GOT3 (cell line): Measurements from ENCODE around the gene ALOX12B.
"Not testable (repeated sequence)": the region's sequence is repeated elsewhere in the genome, so short reads cannot be mapped to it uniquely, and the experiment has no call there.

ENCODE experiments used
- DNase-seq: peaks from one replicate; lab custom pipeline; 2025; ENCODE audit warnings: mixed read lengths; lab: John Stamatoyannopoulos, UW

The ALOX12B gene

DNA sequence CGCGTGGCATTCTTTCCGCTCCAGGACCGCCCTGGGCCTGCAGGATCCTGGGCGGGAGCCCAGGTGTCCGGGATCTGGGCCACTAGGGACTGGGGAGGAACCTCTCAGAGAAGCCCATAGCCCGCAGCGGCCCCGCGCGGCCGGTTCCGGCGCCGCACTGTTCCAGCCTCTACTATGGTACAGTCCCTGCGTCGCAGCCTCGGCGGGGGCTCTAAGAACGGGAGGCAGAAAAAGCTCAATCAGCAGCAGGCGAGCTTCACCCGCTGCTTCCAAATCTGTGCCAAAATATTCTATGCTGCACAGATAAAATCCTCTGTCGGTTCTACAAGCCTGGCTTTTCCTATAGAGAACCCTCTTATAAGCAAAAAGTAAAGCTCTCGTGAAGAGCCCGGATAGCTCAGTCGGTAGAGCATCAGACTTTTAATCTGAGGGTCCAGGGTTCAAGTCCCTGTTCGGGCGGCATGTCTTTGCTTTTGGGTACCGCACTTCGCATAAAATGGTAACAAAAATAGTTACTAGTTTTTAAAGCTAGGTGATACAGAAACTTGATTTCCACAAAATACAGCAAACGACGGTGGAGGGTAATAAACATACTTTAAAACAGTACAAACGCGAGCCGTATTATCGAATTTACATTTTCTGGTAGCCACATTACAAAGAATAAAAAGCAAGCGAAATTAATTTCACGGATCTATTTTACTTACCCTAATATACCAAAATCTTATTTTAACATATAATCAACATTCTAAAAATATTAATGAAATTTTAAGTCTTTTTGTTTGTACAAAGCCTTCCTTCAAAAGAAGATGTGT is 31.5 kb upstream of the ALOX12B start:
- peak; percentile 58 for DNase-seq

DNA sequence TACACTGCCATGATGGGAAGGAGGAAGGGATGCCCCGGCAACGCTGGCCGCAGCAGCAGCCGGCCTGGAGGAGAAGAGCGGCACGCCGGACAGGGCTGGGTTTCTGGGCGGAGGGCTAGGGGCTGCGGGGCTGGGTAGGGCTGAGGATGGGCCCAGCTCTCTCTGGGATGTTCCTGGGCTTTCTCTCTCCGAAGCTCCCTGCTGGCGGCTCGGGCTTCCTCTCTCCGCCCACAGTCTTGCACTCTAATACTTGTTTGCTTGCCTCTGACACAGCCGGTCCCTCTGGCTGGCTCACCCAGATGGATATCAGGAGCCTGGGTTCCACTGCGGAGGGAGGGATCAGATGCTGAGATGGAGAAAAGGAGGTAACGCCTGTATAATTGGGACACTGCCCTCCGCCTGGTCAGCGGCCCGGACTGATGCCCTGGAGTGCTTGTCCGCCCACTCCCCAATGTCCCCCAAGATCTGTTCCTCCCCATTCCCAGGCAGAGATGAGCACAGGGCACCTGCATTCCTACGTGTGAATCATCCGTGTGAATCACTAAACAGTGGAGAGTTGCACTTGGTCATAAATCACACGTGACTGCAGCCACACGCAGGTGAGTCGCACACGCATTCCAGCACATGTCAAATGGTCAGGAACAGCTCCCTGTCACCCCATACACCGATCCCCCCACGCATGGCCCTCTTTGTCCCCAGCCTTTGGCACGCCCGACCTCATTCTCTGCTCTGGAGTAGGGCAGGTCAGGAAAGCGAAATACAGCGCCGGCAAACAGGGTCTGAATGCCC is 30.7 kb upstream of the ALOX12B start, which contains the start of gene ALOXE3:
TSS of gene ALOXE3 (minus strand) at position 535 of the 789 bp plus-strand sequence. CDS start at position 11, 524 bp downstream.
- no peak for DNase-seq

DNA sequence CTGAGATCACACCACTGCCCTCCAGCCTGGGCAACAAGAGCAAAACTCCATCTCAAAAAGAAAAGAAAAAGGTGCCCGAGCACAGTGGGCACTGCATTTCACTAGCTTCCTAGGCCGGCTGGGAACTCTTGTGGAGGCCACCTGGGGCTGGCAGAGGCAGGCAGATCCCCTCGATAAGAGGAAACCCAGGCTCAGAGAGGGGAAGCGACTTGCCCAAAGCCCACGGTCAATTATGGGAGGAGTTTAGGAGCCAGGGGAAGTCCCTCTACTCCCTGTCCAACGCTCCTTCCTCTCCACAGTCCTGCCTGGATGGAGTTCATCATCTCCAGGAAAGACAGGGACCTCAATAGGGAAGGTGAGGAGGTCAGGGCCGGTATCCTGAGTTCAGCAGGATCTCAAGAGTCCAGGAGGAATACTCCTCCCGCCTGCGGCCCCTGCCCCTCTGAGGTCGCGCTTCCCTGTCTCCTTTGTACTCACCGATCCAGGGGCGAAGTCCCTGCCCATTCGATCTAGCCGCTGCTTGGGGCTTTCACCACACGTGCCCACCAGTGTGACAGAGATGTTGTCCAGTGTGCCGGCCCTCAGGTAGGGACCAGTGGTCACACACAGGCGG is 30.0 kb upstream of the ALOX12B start:
- DNase-seq: no peak

DNA sequence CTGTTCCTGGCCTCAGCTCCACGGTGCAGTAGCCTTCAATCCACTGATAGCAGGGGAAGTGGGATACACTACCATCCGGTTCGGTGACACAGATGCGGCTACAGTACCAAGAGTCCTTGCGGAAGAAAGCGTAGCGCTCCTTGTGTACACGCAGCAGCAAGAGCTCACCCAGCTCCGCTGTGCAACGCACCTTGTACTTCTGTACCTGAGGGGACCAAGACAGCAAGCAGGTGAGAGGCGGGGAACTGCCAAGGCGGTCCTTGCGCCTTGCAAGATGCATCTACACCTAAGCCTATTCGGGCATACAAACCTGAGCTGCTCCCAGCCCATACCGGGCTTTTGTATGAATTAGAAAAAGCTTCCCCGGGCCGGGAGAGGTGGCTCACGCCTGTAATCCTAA is 29.3 kb upstream of the ALOX12B start:
- DNase-seq: no peak

DNA sequence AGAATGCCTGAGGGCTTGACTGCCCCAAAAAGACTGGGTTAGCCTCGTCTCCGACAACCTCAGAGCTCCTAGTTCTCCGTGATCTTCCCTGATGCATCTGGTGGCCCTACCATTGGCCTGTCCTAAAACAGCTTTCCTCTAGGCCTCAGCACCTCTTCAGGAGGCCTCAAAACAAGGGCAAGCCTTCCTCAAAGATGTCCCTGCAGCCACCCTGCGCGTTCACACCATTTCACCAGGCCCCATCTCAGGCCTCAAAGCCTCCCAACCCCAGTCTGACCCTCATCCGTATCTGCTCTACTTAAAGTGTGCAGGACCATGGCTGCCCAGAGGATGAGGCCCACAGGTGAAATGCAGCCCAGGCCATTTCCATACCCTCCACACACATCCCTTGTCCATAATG is 23.4 kb upstream of the ALOX12B start:
- no peak for DNase-seq

DNA sequence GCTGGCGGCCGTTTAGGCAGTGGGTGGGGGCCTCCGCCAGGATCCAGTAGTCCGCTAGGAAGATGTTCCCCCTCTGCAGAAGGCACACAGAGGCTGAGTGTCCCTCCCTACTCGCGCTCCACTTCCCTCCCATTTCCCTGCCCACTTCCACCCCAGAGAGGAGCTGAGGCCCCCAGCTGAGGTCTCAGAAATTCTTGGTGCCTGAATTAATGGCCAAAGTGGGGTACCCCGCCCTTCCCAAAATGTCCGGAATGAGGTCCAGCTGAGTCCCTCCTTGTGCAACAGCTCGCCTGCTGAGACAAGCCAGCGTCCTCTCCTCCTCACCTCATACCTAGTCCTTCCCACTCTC is 22.9 kb upstream of the ALOX12B start:
- no peak for DNase-seq

DNA sequence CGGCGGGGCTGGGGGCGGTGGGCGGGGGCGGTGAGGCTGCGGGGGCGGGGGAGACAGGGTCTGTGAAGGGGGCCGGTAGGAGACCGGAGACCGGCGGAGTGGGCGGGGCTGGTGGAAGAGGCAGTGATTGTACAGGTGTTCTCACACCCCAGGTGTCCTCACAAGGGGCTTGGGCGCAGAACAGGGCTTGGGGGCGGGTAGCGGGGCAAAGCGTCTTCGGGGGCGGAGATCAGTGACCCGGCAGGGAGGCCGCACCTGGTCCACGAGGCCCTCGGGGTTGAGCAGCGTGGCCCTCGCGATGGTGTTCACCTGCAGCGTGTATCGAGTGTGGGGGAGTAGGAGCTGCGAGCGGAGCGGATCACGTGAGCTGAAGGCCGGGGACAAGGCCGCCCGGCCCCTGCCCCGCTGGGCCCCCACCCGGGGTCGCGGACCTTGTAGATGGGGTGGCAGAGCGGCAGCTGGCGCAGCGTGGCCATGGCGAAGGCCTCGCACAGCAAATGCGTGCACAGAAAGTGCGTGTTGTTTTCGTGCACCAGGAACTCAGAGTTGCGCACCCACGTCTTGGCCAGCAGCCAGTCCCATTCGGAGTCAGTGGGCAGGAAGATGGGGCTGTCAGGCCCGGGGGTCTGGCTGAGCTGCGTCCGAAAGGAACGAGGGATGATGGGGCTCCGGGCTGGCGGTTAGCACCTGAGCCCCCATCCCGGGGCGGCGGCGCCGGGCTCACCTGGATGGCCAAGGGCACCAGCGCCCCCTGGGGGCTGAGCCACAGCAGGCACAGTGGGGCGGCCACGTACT is 22.3 kb upstream of the ALOX12B start:
- no peak for DNase-seq

DNA sequence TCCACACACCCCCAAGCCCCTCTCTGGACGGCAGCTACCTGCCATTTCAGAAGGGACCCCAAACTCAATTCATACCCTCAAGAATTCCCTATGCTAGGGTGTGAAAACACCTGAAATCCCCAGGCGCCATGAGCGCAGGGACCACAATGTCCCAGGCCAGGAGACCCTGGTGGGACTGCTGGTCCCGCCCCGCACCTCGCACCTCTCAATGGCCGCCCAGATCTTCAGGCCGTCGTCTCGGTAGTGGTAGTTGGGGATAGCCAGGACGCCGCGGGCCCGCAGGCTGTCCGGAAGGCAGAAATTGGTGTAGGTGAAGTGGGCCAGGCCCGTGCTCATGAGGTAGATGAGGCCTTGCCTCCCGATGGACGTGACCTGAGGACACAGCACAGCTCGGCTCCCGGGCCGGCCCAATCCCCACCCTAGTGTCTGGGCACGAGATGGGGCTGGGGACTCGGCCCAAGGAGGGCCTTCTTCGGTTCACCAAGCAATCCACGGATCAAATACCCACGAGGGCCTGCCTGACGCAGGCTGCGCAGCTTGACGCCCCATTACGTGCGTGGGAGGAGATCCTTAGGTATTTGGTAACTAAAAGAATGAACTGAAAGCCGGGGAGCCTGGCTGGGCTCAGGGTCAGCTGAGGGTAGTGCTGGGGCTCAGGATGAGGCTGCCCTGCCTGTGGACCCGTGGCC is 21.6 kb upstream of the ALOX12B start:
- DNase-seq: no peak

DNA sequence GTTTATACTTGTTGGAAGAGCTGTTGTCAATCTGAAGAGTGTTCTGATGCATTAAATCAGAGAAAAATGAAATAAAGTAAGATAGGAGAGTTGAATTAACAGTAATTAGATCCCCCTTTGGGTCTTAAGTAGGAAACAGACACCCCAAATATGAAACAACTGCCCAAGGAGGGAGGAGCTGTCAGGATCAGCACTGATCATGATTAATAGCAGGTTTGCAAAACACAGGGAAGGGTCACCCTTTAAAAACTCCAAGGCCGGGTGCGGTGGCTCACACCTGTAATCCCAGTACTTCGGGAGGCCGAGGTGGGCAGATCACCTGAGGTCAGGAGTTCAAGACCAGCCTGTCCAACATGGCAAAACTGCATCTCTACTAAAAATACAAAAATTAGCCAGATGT is 19.5 kb upstream of the ALOX12B start:
- DNase-seq: not testable (repeated sequence)

DNA sequence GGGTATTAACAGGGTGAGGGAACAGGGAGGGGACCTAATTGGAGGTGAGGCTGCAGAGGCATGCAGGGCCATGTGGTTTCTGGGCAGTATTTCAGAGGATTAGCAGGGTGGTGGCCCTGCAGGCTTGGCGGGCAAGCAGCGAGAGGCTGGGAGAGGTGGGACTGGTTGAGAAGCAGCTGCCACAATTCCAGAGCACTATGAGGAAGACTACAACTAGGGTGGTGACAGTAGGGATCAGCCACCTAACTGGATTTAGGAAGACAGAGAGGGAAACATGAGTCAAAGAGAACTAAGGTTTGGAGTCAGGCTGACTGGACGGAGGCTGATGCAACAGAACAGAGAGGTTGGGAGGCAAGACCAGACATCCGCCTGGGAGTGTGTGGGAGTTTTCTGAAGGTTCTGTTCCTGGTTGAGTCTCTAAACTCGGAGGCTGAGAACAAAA is 18.5 kb upstream of the ALOX12B start:
- DNase-seq: no peak

DNA sequence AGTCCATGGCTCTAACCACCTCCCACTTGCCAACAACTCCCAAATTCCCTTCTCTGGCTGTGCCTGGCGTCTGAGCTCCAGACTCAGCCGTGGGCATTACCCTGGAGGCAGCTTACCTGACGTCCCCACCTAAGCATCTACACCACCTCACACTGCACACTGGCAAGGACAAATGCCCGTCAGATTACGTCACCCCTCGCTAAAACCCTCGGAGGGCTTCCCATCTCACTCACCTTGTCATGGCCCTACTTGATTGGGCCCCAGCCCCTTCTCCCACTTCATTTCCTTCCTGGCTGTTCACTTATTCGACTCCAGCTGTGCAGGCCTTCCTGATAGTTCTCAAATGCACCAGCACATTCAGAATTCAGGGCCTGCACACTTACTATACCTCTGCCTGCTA is 17.4 kb upstream of the ALOX12B start:
- no peak for DNase-seq

DNA sequence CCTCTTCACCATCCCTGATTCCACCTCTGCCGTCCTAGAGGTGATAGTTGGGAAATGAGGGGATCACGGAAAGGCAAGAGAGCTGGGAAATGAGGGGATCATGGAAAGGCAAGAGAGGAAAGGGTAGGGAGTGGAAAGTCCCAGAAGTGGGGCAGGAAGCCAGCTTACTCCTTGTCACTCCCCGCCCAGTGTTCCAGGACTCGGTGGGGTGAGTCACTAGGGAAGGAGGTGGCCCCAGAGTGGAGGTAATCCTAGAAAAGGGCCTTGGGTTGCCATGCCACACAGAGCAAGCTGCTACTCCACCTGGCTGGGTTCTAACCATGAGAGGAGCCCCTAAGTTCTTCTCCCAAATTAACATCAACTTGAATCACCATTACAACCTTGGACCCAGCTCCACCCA is 16.0 kb upstream of the ALOX12B start:
- DNase-seq: no peak

DNA sequence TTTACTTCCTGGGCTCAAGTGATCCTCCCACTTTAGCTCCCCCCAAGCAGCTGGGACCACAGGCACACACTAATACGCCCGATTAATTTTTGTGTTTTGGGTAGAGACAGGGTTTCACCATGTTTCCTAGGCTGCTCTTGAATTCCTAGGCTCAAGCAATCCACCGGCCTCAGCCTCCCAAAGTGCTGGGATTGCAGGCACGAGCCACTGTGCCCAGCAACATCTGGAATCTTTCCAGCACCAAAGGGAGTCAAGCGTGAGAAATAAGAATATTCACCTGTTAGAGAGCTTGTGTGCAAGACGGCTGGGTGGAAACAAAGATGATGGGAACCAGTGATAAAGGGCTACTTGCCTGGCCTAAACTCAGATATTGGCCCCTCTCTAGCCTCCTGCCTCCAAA is 14.2 kb upstream of the ALOX12B start:
- DNase-seq: no peak

DNA sequence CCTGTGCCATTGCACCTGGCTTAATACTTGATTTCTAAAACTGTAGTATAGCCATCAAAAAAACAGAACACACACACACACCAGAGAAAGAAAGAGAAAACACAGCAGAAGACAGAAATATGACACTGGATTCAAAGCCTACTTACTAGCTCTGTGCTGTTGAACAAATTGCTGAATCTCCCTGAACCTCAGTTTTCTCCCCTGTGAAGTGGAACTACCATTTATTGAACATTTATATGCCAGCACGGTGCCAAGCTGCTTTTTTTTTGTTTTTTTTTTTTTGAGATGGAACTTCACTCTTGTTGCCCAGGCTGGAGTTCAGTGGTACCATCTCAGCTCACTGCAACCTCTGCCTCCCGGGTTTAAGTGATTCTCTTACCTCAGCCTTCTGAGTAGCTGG is 13.2 kb upstream of the ALOX12B start:
- DNase-seq: no peak

DNA sequence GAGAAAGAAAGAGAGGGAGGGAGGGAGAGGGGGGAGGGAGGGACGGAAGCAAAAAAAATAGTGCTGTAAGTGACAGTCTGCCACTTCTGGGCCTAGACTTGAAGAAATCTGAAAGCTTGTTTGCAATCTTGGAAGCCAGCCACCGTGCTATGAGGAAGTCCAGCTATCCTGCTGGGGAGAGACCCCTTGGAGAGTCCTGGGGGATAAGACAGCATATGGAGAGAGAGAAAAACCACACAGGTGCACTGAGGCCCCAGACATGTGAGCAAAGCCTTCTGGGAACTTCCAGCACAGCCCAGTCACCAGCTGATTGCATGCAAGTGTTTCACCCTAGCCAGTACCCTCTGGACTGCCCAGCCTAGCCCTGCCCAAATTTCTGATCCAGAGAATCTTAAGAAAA is 12.6 kb upstream of the ALOX12B start:
- DNase-seq: no peak

DNA sequence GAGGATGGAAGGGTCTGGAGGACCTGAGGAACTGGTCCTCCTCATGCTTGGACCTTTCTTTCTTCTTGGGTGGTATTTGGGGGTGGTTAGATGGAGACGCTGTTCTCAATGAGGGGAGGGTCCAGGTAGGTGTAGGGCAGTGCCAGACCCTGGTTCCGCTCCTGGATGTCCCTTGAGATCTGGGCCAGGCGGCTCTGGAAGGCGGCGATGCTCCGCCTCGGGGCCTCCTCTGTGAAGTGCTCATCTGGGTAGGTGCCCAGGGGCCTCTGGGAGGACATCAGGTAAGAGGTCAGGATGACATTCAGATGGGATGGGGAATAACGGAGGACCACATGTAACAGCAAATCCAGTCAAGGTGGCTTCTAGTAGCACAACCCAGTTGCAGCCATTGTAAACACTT is 9.0 kb upstream of the ALOX12B start:
- no peak for DNase-seq

DNA sequence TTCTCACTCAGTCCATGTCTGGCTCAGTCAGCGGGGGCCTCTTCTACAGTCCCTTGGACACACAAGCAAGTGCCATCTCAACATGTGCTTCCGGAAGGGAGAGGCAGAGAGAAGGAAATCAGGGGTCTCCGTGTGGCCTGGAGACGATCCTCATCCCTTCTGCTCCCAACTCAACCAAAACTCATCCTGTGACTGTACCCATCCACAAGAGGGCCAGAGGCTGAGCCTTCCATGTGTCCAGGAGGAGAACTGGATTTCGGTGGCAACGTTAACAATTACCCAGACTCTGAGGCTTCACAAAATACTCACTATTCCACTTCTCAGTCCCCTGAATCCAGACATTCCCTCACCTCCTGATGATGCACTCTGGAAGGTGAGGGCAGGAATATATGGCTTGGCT is 7.8 kb upstream of the ALOX12B start:
- no peak for DNase-seq

DNA sequence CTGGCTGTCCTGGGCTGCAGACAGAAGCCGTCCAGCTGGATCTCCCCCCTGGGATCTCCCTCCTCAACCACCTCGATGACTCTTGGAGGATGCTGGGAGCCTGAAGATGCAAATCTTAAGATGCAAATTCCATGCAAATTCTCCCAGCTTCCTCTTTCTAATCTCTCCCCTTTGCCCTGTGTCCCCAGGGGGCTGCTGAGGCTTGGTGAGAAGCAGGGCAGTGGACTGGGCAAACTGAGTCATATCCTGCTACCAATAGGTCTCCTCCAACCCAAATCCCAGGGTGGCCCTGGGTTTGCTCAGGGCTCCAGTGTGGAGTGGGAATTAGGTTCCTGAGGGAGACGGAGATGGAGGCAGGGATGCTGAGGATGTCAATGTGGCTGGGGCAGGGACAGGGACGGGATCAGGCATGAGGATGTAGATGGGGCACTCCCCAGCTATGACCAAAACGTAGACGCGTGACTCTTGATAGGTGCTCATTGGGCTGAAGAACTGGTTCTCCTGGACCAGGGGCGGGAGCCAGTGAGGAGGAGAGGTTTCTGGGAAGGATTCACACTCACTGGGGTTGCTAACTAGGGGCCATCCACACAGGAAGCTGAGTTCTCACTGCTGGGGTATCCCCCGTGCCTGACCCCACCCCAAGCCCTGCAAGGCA is 3.6 kb upstream of the ALOX12B start:
- DNase-seq: no peak

DNA sequence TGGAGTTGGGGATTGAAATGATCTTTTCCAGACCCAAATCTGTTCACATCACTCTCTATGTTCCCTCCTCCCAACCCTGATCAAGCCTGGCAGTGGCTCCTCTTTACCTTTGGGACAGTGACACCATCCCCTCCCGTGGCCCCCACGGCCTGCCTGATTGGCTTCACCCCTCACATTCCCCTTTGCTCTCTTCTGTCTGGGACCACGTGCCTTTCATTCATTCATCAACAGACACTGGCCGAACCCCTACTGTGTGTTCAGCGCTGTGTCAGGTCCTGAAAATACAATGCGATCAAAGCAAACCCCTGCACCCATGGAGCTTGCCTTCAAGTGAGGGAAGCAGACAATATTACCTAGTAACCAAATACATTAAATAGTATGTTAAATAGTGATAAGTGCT is 2.2 kb upstream of the ALOX12B start:
- DNase-seq: no peak

DNA sequence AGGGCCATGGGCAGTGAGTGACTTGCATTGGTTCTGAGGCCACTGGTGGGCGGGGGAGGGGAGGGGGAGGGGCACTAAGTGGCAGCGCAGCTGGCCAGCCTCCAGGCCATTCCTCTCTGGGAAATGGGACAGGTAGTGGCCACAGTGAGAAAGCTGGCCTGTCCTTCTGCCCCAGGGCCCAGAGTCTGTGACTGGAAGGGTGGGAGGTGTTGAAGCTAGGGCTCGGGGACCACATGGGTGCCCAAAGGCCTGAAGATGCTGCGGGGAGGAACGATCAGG is 375 bp upstream of the ALOX12B start:
- no peak for DNase-seq

DNA sequence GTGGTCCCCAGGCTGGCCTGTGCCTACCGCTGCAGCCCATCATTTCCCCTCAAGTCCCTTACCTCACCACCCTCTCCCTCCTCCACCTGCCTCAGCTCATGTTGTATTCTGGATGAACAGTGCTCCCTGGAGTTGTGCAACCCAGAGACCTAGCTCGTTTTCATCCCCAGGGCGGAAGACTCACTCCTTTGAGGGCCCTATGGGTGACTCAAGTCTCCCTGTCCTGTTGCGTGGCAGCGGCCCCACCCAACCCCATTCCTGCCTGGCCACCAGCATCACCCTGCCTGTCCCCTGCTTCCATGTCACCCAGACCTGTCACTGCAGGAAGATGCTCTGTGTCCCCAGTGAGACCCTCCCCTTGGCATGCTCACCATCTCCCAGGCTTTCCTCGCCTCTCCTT is 3.3 kb downstream of the ALOX12B start:
- DNase-seq: no peak
